Panc1 (cell line): ENCODE measurements around the gene RUNX3.

Source experiments
- CTCF ChIP-seq: fragments of 450-650 bp; IDR thresholded peaks from 2 replicates; pipeline ENCODE4 v1.5.1; 2017; ENCODE audit warnings: mild to moderate bottlenecking
- REST ChIP-seq, 2 experiments: IDR thresholded peaks; 2 replicates each; pipeline ENCODE4 v1.6.1; 2011 to 2012; ENCODE audit warnings: low read depth in 2 of 2, control low read depth in 1 of 2, low read length in 1 of 2, mild to moderate bottlenecking in 1 of 2, moderate library complexity in 1 of 2; ENCODE audit not compliant: insufficient read depth in 1 of 2

GRCh38 chr1:24903560-24903954, 26.5 kb downstream of the RUNX3 start:
- TF ChIP-seq CTCF = no peak
- no peak for TF ChIP-seq REST (IDR thresholded peaks at IDR 0.05; ENCODE audit: insufficient read depth in 1 of 2, low read depth in 2 of 2, low read length in 1 of 2)
